ENCODE measurements around the gene ANKRD34A. TPM values are rescaled to one million over a fixed set of nuclear protein-coding genes. Genes with fewer than 3 reads are reported as not detected.
A peak's percentile ranks its signal among the peaks of the same experiment; 100 is the strongest.

Gene ANKRD34A
- total and polyA plus RNA-seq, 2 of the 13 experiments (the other 11 are each of a cell fraction or from before 2014, with no cell fraction given) = 0.05 to 0.07 TPM

- TF ChIP-seq PHF8 (CRISPR knock-in tag; IDR thresholded peaks at IDR 0.05) = peak; percentile 75
- no peak for TF ChIP-seq SIN3B (IDR thresholded peaks at IDR 0.05; ENCODE audit: low read length)
- 0 out of 2 replicates have a peak, but pooled peaks have one; percentile 16 for TF ChIP-seq ZNF124 (CRISPR knock-in tag; IDR thresholded peaks at IDR 0.05)
- TF ChIP-seq ZFY (CRISPR knock-in tag; IDR thresholded peaks at IDR 0.05) = peak; percentile 66
- no peak for TF ChIP-seq ZNF451 (CRISPR knock-in tag; IDR thresholded peaks at IDR 0.05)
- no peak for TF ChIP-seq ZNF335 (CRISPR knock-in tag; IDR thresholded peaks at IDR 0.05)
- TF ChIP-seq CREM (IDR thresholded peaks at IDR 0.05) = peak; percentile 17; the same call in 1 of the 2 replicates
- no peak for TF ChIP-seq CREM (CRISPR knock-in tag; IDR thresholded peaks at IDR 0.05)
- peak; percentile 44; the same call in 1 of the 2 replicates for TF ChIP-seq ZBTB38 (CRISPR knock-in tag; IDR thresholded peaks at IDR 0.05)
- TF ChIP-seq ZNF343 (CRISPR knock-in tag; IDR thresholded peaks at IDR 0.05) = no peak
- no peak for TF ChIP-seq ZNF33A (CRISPR knock-in tag; IDR thresholded peaks at IDR 0.05; ENCODE audit: borderline replicate concordance)
- TF ChIP-seq TCF12 (IDR thresholded peaks at IDR 0.05) = no peak
- TF ChIP-seq TCF12 (CRISPR knock-in tag; IDR thresholded peaks at IDR 0.05) = no peak
- TF ChIP-seq ERF (CRISPR knock-in tag; IDR thresholded peaks at IDR 0.05) = 0 out of 2 replicates have a peak, but pooled peaks have one; percentile 56
- TF ChIP-seq ARHGAP35 (CRISPR knock-in tag; IDR thresholded peaks at IDR 0.05; ENCODE audit: borderline replicate concordance) = no peak
- no peak for TF ChIP-seq ZNF136 (CRISPR knock-in tag; IDR thresholded peaks at IDR 0.05; ENCODE audit: low read depth)
- TF ChIP-seq ZFP41 (CRISPR knock-in tag; IDR thresholded peaks at IDR 0.05; ENCODE audit: borderline replicate concordance) = no peak
- peak; percentile 40; the same call in 1 of the 2 replicates for TF ChIP-seq MED1 (CRISPR knock-in tag; IDR thresholded peaks at IDR 0.05)
- TF ChIP-seq XBP1 (CRISPR knock-in tag; IDR thresholded peaks at IDR 0.05) = no peak
- TF ChIP-seq ZNF318 (CRISPR knock-in tag; IDR thresholded peaks at IDR 0.05) = no peak
- TF ChIP-seq TEF (CRISPR knock-in tag; IDR thresholded peaks at IDR 0.05) = no peak
- TF ChIP-seq PHF5A (CRISPR knock-in tag; IDR thresholded peaks at IDR 0.05; ENCODE audit: low read depth, unreplicated experiment) = no peak
- TF ChIP-seq ARNTL (CRISPR knock-in tag; IDR thresholded peaks at IDR 0.05) = no peak
- TF ChIP-seq RFX5 (IDR thresholded peaks at IDR 0.05; ENCODE audit: low read depth, low read length) = no peak
Observed at GRCh38 chr1:145957443-145958319, 6.7 kb downstream of the ANKRD34A start, which contains the start of gene LIX1L (continued).
